AG09309 (cell line): ENCODE results near the gene OR5L1.

Experiments
- DNase-seq: peaks from one replicate; pipeline ENCODE4 v3.0.0-alpha.2; 2010; ENCODE audit warnings: low read depth
- H3K4me3 ChIP-seq: 2 replicates; pipeline ENCODE4 v1.5.1; 2011; ENCODE audit warnings: mild to moderate bottlenecking, low read depth, low read length, moderate library complexity; ENCODE audit not compliant: control insufficient read depth
- TF ChIP-seq, protein P1 (sequence below): IDR thresholded peaks from 2 replicates; pipeline ENCODE4 v1.5.1; 2011; ENCODE audit warnings: mild to moderate bottlenecking, low read depth, low read length, inconsistent platforms; ENCODE audit not compliant: insufficient read depth, control insufficient read depth; ENCODE audit errors: missing control alignments

The OR5L1 gene

DNA sequence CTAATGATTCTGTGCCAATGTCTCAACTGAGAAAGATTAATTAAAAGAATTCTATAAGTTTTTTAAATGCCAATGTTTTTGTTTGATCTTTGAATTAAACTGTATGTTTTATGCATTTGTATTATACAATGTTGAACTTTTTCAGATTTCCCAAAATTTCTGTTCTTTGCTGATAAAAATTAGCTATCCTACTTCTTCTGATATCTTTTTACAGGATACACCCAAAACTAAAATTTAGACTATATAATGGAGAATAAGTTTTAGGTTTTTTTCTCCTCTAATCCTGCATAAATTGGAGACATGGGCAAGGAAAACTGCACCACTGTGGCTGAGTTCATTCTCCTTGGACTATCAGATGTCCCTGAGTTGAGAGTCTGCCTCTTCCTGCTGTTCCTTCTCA lies 15.8 kb downstream of the OR5L1 start, which contains the start of gene OR5L2:
Gene OR5L2, plus strand, starts transcription at position 301 of the 400 bp plus-strand sequence. Its CDS starts 0 bp downstream, at position 301.
- no peak within 1 kb of the TSS for H3K4me3 ChIP-seq
- no peak for DNase-seq
- TF ChIP-seq, protein P1, sequence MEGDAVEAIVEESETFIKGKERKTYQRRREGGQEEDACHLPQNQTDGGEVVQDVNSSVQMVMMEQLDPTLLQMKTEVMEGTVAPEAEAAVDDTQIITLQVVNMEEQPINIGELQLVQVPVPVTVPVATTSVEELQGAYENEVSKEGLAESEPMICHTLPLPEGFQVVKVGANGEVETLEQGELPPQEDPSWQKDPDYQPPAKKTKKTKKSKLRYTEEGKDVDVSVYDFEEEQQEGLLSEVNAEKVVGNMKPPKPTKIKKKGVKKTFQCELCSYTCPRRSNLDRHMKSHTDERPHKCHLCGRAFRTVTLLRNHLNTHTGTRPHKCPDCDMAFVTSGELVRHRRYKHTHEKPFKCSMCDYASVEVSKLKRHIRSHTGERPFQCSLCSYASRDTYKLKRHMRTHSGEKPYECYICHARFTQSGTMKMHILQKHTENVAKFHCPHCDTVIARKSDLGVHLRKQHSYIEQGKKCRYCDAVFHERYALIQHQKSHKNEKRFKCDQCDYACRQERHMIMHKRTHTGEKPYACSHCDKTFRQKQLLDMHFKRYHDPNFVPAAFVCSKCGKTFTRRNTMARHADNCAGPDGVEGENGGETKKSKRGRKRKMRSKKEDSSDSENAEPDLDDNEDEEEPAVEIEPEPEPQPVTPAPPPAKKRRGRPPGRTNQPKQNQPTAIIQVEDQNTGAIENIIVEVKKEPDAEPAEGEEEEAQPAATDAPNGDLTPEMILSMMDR, result no peak

DNA sequence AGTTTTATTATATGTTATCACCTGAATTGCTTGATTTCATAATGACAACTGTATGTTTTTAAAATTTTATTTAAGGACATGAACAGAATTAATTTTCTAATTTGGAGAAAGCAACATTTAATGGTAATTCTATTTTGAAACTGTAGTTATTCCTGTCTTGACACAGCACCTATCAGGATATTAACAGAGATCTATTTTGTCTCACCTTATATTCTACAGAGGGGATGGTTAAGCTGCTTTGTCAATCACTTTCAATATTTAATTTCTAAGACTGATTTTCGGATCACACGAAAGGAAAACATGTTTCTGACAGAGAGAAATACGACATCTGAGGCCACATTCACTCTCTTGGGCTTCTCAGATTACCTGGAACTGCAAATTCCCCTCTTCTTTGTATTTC lies 27.3 kb downstream of the OR5L1 start, which contains the start of gene OR5D16:
Gene OR5D16, plus strand, starts transcription at position 301 of the 400 bp plus-strand sequence. Its CDS starts 0 bp downstream, at position 301.
- TF ChIP-seq, protein P1, result no peak
- no peak for DNase-seq
- H3K4me3 ChIP-seq, result no peak within 1 kb of the TSS

DNA sequence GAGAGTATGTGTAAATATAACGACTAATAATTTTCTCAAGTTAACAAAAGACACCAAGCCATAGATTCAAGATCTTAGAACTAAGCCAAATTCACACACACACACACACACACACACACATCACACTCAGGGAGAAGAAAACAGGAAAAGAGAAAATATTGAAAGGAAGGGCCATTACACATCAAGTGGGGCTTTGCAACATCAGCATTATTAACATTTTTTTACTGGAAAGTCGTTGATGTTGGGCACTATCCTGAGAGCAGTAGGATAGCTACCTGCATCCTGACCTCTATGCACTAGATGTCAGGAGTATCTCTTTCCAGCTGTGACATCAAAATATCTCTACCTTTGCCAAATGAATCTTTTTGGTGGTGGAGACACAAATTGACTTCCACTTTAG lies 36.3 kb downstream of the OR5L1 start:
- DNase-seq, result no peak
- H3K4me3 ChIP-seq, result no peak overlapping the region
- TF ChIP-seq, protein P1, result no peak

DNA sequence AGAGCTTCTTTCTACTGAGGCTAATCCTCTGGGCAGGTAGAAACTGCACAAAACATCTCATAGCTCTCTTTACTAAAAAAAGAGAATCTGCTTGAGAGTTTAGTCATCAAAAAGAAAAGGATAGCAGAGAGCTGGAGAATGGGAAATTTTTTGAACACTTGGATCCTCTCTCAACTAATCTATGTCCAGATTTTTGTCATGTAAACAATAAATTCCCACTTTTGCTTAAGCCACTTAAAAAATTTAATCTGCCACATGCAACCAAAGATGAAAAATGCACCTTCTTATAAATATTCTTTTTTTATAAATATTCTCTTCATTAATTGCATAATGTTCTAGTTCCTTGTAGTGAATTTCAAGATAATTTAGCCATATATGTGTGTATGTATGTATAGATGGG lies 37.9 kb downstream of the OR5L1 start:
- H3K4me3 ChIP-seq, result no peak overlapping the region
- no peak for DNase-seq
- TF ChIP-seq, protein P1, result no peak

DNA sequence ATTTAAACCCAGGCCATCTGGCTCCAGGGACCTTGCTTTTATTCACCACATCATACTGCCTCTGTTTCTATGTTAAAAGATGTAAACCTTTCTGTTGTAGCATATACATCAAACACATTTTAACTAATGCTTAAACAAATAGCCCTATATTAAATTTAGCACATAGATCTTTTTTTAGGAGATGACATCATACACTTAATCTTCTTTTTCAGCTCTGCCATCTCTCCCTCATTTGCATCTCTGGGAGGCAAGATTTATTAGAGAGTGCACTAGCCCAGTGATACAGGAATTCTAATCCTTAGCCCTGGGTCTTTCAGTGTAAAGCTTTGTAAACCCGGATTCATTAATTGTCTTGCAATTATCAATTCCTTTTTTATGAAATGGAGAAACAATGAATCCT lies 41.0 kb downstream of the OR5L1 start:
- no peak for DNase-seq
- no peak overlapping the region for H3K4me3 ChIP-seq
- TF ChIP-seq, protein P1, result no peak

DNA sequence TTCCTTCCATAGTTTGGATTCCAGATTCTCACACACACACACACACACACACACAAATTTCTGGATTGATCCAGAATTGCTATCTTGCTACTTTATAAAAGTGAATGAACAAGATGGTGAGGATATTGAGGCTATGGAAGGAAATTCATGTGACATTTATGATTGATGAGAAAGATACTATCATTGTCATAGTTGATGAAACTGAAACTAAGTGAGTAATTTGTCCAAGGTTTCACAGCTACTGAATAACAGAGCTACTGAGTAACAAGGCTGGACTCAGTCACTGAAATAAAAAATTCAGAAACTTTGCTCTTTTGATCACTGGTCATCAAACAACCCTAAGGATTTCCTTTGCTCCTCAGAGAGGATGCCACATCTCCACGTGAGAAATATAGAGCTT lies 43.5 kb downstream of the OR5L1 start:
- TF ChIP-seq, protein P1, result no peak
- no peak overlapping the region for H3K4me3 ChIP-seq
- no peak for DNase-seq
